PC-3 (cell line): ENCODE measurements around the gene SLC38A8. TPM values are rescaled to one million over a fixed set of nuclear protein-coding genes. Genes with fewer than 3 reads are reported as not detected.

Source experiments
- ATAC-seq: fragments of 200-7000 bp; cut with Tn5 transposase; 2 replicates; pipeline ENCODE4 v1.9.1; 2020; ENCODE audit warnings: mild to moderate bottlenecking, moderate library complexity
- BruUV-seq: library from RNA; stranded (reverse); fragments of 400-500 nt; replicated peaks from 2 replicates; lab custom pipeline; 2021; lab: Mats Ljungman, UMichigan
- CTCF ChIA-PET: fragments of 300-600 bp; sonication (Branson Sonifier 250); formaldehyde crosslinking; loops from one replicate; lab custom pipeline; 2022; ENCODE audit warnings: antibody characterized with exemption; lab: Charles Lee
- POLR2A ChIA-PET: fragments of 300-600 bp; sonication (Branson Sonifier 250); formaldehyde crosslinking; loops from one replicate; lab custom pipeline; 2022; ENCODE audit warnings: antibody characterized with exemption; ENCODE audit not compliant: unreplicated experiment; lab: Charles Lee
- DNase-seq: peaks from one replicate; pipeline ENCODE4 v3.0.0-alpha.2; 2015
- H2AFZ ChIP-seq: fragments of 300-600 bp; sonication (generic); 2 replicates; pipeline ENCODE4 v1.6.0; 2016; ENCODE audit warnings: antibody characterized with exemption, low read length
- H3F3A ChIP-seq: fragments of 300-600 bp; sonication (generic); one replicate; pipeline ENCODE4 v1.6.0; 2017; ENCODE audit warnings: antibody characterized with exemption, low read length, control low read depth, mild to moderate bottlenecking; ENCODE audit not compliant: unreplicated experiment
- H3K27ac ChIP-seq: fragments of 300-600 bp; sonication (generic); 2 replicates; pipeline ENCODE4 v1.5.1; 2016; ENCODE audit warnings: mild to moderate bottlenecking, low read length
- H3K27me3 ChIP-seq: fragments of 300-600 bp; sonication (generic); 2 replicates; pipeline ENCODE4 v1.6.1; 2016; ENCODE audit warnings: low read length, mixed read lengths
- H3K36me3 ChIP-seq: fragments of 300-600 bp; sonication (generic); 2 replicates; pipeline ENCODE4 v1.6.1; 2016; ENCODE audit warnings: low read depth, mixed run types, low read length, mixed read lengths
- H3K4me1 ChIP-seq: fragments of 300-600 bp; sonication (generic); 2 replicates; pipeline ENCODE4 v1.5.1; 2016; ENCODE audit warnings: low read length; ENCODE audit not compliant: insufficient read depth
- H3K4me2 ChIP-seq: fragments of 300-600 bp; sonication (generic); 2 replicates; pipeline ENCODE4 v1.6.0; 2016; ENCODE audit warnings: low read length
- H3K4me3 ChIP-seq: fragments of 300-600 bp; sonication (generic); 2 replicates; pipeline ENCODE4 v1.5.1; 2016; ENCODE audit warnings: mild to moderate bottlenecking, low read length, mixed read lengths
- H3K79me2 ChIP-seq: fragments of 300-600 bp; sonication (generic); 2 replicates; pipeline ENCODE4 v1.6.1; 2017; ENCODE audit warnings: low read length, mixed read lengths
- H3K9ac ChIP-seq: fragments of 300-600 bp; sonication (generic); 2 replicates; pipeline ENCODE4 v1.6.0; 2016; ENCODE audit warnings: mild to moderate bottlenecking, low read length
- H3K9me2 ChIP-seq: fragments of 300-600 bp; sonication (generic); replicated peaks from 2 replicates; pipeline ENCODE4 v1.6.1; 2016; ENCODE audit warnings: mixed run types, low read length, mixed read lengths
- H3K9me3 ChIP-seq: fragments of 300-600 bp; sonication (generic); 2 replicates; pipeline ENCODE4 v1.6.1; 2016; ENCODE audit warnings: low read length, mixed read lengths
- H4K20me1 ChIP-seq: fragments of 300-600 bp; sonication (generic); 2 replicates; pipeline ENCODE4 v1.6.1; 2016; ENCODE audit warnings: low read length, mixed read lengths
- EZH2 ChIP-seq: fragments of 300-600 bp; sonication (generic); IDR thresholded peaks from one replicate; pipeline ENCODE4 v1.6.1; 2017; ENCODE audit warnings: antibody characterized with exemption, mild to moderate bottlenecking, low read length; ENCODE audit not compliant: unreplicated experiment
- EZH2phosphoT487 ChIP-seq: fragments of 300-600 bp; sonication (generic); IDR thresholded peaks from 2 replicates; pipeline ENCODE4 v1.6.1; 2018; ENCODE audit warnings: mild to moderate bottlenecking, antibody characterized with exemption, low read length, borderline replicate concordance
- intact Hi-C: fragments of 100-400 bp; cut with micrococcal nuclease; formaldehyde crosslinking; loops from 2 replicates; pipeline ENCODE4 v1.9.0; 2023
- total RNA-seq: library from RNA; depleted of rRNA; stranded (reverse); fragments of >200 nt; gene quantifications from 2 replicates; pipeline ENCODE4 v1.2.3, GENCODE V29; 2014
- TF ChIP-seq, protein P1 (sequence below): fragments of 300-600 bp; sonication (generic); conservative IDR thresholded peaks from 2 replicates; pipeline ENCODE4 v1.5.1; 2017; ENCODE audit warnings: antibody characterized with exemption, low read depth, mild to moderate bottlenecking, low read length

SLC38A8 gene
- total RNA-seq, 1 experiment from 2014 or later = not detected

DNA sequence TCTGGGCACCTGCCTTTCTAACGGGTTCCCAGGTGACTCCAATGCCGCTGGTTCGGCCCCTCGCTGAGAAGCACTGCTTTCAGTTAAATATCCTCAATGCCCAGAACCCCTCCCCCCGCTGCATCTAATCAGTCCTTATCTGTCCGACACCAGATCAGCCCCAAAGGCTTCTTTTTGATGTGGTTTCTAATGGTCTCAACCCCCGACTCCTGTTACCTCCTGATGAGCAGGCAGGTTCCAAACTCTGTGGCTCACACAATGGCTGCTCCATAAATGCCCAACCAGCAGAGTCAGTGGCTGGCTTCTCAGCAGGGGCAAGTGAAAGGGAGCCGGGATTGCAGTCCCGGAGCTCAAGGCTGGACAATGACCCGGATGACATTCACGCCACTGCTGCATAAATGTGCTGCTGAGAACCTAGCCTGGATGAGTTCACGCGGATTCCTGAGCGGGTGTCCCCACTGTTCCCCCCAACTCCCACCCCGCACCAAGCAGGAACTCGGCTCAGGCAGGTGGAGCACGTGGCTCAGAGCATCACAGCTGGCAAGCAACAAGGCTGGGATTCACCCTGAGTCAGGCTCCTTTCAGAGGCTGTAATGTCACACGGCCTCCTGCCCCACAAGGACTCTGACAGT lies 1.0 kb upstream of the SLC38A8 start:
- no peak overlapping the region for H3K4me2 ChIP-seq
- TF ChIP-seq, protein P1, sequence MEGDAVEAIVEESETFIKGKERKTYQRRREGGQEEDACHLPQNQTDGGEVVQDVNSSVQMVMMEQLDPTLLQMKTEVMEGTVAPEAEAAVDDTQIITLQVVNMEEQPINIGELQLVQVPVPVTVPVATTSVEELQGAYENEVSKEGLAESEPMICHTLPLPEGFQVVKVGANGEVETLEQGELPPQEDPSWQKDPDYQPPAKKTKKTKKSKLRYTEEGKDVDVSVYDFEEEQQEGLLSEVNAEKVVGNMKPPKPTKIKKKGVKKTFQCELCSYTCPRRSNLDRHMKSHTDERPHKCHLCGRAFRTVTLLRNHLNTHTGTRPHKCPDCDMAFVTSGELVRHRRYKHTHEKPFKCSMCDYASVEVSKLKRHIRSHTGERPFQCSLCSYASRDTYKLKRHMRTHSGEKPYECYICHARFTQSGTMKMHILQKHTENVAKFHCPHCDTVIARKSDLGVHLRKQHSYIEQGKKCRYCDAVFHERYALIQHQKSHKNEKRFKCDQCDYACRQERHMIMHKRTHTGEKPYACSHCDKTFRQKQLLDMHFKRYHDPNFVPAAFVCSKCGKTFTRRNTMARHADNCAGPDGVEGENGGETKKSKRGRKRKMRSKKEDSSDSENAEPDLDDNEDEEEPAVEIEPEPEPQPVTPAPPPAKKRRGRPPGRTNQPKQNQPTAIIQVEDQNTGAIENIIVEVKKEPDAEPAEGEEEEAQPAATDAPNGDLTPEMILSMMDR = no peak
- TF ChIP-seq EZH2phosphoT487 (no peak), EZH2 (no peak)
- CTCF ChIA-PET = interaction anchor here (1.7 kb wide), 1 partner anchor 29 kb away, joined by 6 read pairs; no protein-coding TSS in a partner anchor

DNA sequence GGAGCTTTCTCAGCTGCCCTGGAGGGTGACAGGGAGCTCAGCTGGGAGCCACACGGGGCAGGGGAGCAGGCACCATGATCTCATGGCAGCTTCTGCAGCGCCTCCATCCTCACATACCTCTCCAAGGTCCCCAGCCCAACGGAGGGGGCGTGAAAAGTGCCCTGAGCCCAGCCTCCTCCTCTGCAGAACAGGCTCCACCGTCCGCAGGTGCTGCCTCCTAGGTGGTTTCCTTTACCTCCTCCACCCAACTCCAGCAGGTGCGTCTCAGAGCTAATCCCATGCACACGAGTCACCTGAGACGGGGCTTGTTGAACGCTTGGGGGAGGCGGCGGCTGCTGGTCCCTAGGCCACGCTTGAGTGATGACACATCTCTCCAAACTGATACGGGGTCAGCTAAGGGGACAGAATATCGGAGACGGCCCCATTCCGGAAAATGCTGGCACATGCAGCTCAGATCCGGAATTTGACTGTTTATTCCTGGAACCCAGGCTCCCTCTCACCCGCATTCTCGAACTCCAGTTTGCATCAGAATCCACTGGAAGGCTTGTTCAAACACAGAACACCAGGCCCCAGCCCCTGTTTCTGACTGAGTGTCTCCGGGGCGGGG lies 387 bp upstream of the SLC38A8 start:
- DNase-seq = no peak
- H2AFZ ChIP-seq = no peak overlapping the region
- POLR2A ChIA-PET = no interaction called here

More for the DNA sequence above, 1.0 kb upstream of the SLC38A8 start:
- Histone ChIP-seq H3K27ac (no peak overlapping the region), H3K79me2 (no peaks in the 10 kb centered on the region), H2AFZ (no peak overlapping the region), H3K36me3 (no peaks in the 10 kb centered on the region), H3K27me3 (no peaks in the 10 kb centered on the region), H4K20me1 (no peaks in the 10 kb centered on the region), H3K9me2 (no peaks in the 10 kb centered on the region), H3K9ac (no peak overlapping the region), H3F3A (no peaks in the 10 kb centered on the region), H3K4me1 (no peaks in the 10 kb centered on the region), H3K4me3 (no peak overlapping the region), H3K9me3 (no peaks in the 10 kb centered on the region)
- BruUV-seq = no TSS peak
- intact Hi-C loops = loop anchor here (1.0 kb wide), 1 partner anchor 75 kb away; the partner anchor contains the start of gene NECAB2
- POLR2A ChIA-PET = no interaction called here
- ATAC-seq (no peak), DNase-seq (no peak)

More for the DNA sequence above, 387 bp upstream of the SLC38A8 start:
- Histone ChIP-seq H3K9me3 (no peaks in the 10 kb centered on the region), H4K20me1 (no peaks in the 10 kb centered on the region), H3K27me3 (no peaks in the 10 kb centered on the region), H3F3A (no peaks in the 10 kb centered on the region), H3K36me3 (no peaks in the 10 kb centered on the region), H3K79me2 (no peaks in the 10 kb centered on the region), H3K9me2 (no peaks in the 10 kb centered on the region), H3K4me1 (no peaks in the 10 kb centered on the region), H3K4me3 (no peak overlapping the region), H3K4me2 (no peak overlapping the region), H3K9ac (no peak overlapping the region), H3K27ac (no peak overlapping the region)
- intact Hi-C loops = no loop called here
- CTCF ChIA-PET = interaction anchor here (0.6 kb wide), 1 partner anchor 67 kb away, joined by 5 read pairs; no protein-coding TSS in a partner anchor
- TF ChIP-seq EZH2phosphoT487 (no peak), EZH2 (no peak)
- TF ChIP-seq, protein P1 = no peak
- no peak for ATAC-seq
- no TSS peak for BruUV-seq
